Panc1 (cell line): Measurements from ENCODE around the gene ATP11A. TPM values are rescaled to one million over a fixed set of nuclear protein-coding genes. Genes with fewer than 3 reads are reported as not detected.

Experiments used
- ATAC-seq: fragments of 200-7000 bp; cut with Tn5 transposase; 2 replicates; pipeline ENCODE4 v1.9.1; 2020; ENCODE audit warnings: mild to moderate bottlenecking, moderate library complexity
- BruUV-seq: library from RNA; stranded (reverse); fragments of 400-500 nt; replicated peaks from 2 replicates; lab custom pipeline; 2021; lab: Mats Ljungman, UMichigan
- CTCF ChIA-PET: fragments of 300-600 bp; sonication (Branson Sonifier 250); formaldehyde crosslinking; loops from one replicate; lab custom pipeline; 2022; ENCODE audit warnings: antibody characterized with exemption; lab: Charles Lee
- POLR2A ChIA-PET: fragments of 300-600 bp; sonication (Branson Sonifier 250); formaldehyde crosslinking; loops from one replicate; lab custom pipeline; 2022; ENCODE audit warnings: antibody characterized with exemption; lab: Charles Lee
- DNase-seq: peaks from one replicate; pipeline ENCODE4 v3.0.0-alpha.2; 2010; ENCODE audit warnings: low read depth, low spot score
- H3K27ac ChIP-seq: 2 replicates; pipeline ENCODE4 v1.5.1; 2011; ENCODE audit warnings: mild to moderate bottlenecking, low read length, inconsistent platforms
- H3K27me3 ChIP-seq: fragments of 200-500 bp; sonication (Bioruptor generic); 2 replicates; pipeline ENCODE4 v1.6.0; 2014; ENCODE audit warnings: low read length, inconsistent platforms; ENCODE audit not compliant: control insufficient read depth, insufficient read depth
- H3K36me3 ChIP-seq: fragments of 200-500 bp; sonication (Bioruptor generic); 2 replicates; pipeline ENCODE4 v1.5.1; 2014; ENCODE audit warnings: inconsistent platforms, mild to moderate bottlenecking, low read length, moderate library complexity; ENCODE audit not compliant: control insufficient read depth, insufficient read depth
- H3K4me1 ChIP-seq: 2 replicates; pipeline ENCODE4 v1.5.1; 2011; ENCODE audit warnings: inconsistent platforms, mild to moderate bottlenecking, low read length, moderate library complexity; ENCODE audit not compliant: control insufficient read depth, insufficient read depth
- H3K4me3 ChIP-seq, 2 experiments: 2 replicates each; pipeline ENCODE4 v1.5.1; 2011 to 2012; ENCODE audit warnings: low read depth in 2 of 2, low read length in 2 of 2, mild to moderate bottlenecking in 2 of 2, inconsistent platforms in 1 of 2, moderate library complexity in 1 of 2
- H3K9me3 ChIP-seq: fragments of 200-500 bp; sonication (Bioruptor generic); 2 replicates; pipeline ENCODE4 v1.5.1; 2014; ENCODE audit warnings: low read depth, mild to moderate bottlenecking, inconsistent platforms, low read length, moderate library complexity; ENCODE audit not compliant: control insufficient read depth, insufficient read depth
- POLR2AphosphoS5 ChIP-seq: IDR thresholded peaks from 2 replicates; pipeline ENCODE4 v1.6.1; 2012; ENCODE audit warnings: mild to moderate bottlenecking, low read depth, low read length, moderate library complexity
- SIN3A ChIP-seq: IDR thresholded peaks from 2 replicates; pipeline ENCODE4 v1.6.1; 2012; ENCODE audit warnings: low read depth, mild to moderate bottlenecking, low read length, moderate library complexity, borderline replicate concordance; ENCODE audit not compliant: insufficient read depth
- TCF7L2 ChIP-seq: IDR thresholded peaks from 2 replicates; pipeline ENCODE4 v1.6.1; 2011; ENCODE audit warnings: mild to moderate bottlenecking, low read depth, low read length, inconsistent platforms
- in situ Hi-C: cut with HindIII; loops from 2 replicates; pipeline ENCODE4 v1.10.0; 2016; ENCODE audit warnings: low sequenced_read_pairs, low pct_unique_long_range_greater_than_20kb
- intact Hi-C: fragments of 100-400 bp; cut with micrococcal nuclease; formaldehyde crosslinking; loops from one replicate; pipeline ENCODE4 v1.10.0; 2022; ENCODE audit not compliant: unreplicated experiment
- total RNA-seq: library from RNA; stranded (reverse); gene quantifications from one replicate; pipeline ENCODE4 v1.2.1, GENCODE V29; 2021; ENCODE audit not compliant: unreplicated experiment
- TF ChIP-seq, protein P1 (sequence below): fragments of 450-650 bp; IDR thresholded peaks from 2 replicates; pipeline ENCODE4 v1.5.1; 2017; ENCODE audit warnings: mild to moderate bottlenecking
- TF ChIP-seq, protein P2 (sequence below), 2 experiments: IDR thresholded peaks; 2 replicates each; pipeline ENCODE4 v1.6.1; 2011 to 2012; ENCODE audit warnings: low read depth in 2 of 2, control low read depth in 1 of 2, low read length in 1 of 2, mild to moderate bottlenecking in 1 of 2, moderate library complexity in 1 of 2; ENCODE audit not compliant: insufficient read depth in 1 of 2

ATP11A gene
- total RNA-seq, 1 experiment from 2014 or later: 85.8 TPM

DNA sequence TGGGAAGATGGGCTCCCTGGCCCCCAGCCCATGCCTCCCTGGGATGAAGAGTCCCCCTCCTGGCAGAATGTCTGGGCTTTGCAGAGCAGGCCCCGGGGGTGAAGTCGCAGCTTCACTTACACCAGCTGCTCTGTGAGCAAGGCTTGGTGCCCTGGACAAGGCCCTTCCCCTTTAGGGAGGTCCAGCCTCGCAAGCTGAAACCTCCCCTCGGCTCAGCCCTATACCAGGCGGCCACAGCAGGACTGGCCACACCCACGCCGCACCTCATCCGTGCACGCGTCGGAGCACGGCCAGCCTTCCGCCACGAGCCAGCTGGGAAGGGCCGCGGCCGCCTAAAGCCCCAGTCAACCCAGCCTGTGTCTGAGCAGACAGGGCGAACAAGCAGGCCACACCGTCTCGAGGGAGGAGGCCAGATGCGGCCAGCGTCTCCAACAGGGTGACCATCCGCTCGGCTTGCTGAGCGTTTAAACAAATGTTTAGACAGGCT lies 196.0 kb downstream of the ATP11A start:
- intact Hi-C loops: no loop called here
- CTCF ChIA-PET: no interaction called here
- H3K4me3 ChIP-seq: peak overlapping the region; percentile 27 to 31
- H3K36me3 ChIP-seq: no peaks in the 10 kb centered on the region
- TF ChIP-seq, protein P1, sequence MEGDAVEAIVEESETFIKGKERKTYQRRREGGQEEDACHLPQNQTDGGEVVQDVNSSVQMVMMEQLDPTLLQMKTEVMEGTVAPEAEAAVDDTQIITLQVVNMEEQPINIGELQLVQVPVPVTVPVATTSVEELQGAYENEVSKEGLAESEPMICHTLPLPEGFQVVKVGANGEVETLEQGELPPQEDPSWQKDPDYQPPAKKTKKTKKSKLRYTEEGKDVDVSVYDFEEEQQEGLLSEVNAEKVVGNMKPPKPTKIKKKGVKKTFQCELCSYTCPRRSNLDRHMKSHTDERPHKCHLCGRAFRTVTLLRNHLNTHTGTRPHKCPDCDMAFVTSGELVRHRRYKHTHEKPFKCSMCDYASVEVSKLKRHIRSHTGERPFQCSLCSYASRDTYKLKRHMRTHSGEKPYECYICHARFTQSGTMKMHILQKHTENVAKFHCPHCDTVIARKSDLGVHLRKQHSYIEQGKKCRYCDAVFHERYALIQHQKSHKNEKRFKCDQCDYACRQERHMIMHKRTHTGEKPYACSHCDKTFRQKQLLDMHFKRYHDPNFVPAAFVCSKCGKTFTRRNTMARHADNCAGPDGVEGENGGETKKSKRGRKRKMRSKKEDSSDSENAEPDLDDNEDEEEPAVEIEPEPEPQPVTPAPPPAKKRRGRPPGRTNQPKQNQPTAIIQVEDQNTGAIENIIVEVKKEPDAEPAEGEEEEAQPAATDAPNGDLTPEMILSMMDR: no peak
- TF ChIP-seq, protein P2, sequence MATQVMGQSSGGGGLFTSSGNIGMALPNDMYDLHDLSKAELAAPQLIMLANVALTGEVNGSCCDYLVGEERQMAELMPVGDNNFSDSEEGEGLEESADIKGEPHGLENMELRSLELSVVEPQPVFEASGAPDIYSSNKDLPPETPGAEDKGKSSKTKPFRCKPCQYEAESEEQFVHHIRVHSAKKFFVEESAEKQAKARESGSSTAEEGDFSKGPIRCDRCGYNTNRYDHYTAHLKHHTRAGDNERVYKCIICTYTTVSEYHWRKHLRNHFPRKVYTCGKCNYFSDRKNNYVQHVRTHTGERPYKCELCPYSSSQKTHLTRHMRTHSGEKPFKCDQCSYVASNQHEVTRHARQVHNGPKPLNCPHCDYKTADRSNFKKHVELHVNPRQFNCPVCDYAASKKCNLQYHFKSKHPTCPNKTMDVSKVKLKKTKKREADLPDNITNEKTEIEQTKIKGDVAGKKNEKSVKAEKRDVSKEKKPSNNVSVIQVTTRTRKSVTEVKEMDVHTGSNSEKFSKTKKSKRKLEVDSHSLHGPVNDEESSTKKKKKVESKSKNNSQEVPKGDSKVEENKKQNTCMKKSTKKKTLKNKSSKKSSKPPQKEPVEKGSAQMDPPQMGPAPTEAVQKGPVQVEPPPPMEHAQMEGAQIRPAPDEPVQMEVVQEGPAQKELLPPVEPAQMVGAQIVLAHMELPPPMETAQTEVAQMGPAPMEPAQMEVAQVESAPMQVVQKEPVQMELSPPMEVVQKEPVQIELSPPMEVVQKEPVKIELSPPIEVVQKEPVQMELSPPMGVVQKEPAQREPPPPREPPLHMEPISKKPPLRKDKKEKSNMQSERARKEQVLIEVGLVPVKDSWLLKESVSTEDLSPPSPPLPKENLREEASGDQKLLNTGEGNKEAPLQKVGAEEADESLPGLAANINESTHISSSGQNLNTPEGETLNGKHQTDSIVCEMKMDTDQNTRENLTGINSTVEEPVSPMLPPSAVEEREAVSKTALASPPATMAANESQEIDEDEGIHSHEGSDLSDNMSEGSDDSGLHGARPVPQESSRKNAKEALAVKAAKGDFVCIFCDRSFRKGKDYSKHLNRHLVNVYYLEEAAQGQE (IDR thresholded peaks at IDR 0.05; ENCODE audit: insufficient read depth in 1 of 2, low read depth in 2 of 2, low read length in 1 of 2): no peak
- TF ChIP-seq TCF7L2: no peak
- no peak for TF ChIP-seq SIN3A
- TF ChIP-seq POLR2AphosphoS5: peak; percentile 63; the same call in 1 of the 2 replicates
- ATAC-seq (peak; percentile 91), DNase-seq (no peak)
- no peaks in the 10 kb centered on the region for H3K4me1 ChIP-seq
- in situ Hi-C loops: no loop called here
- H3K27ac ChIP-seq: peak overlapping the region; percentile 54; the same call in 1 of the 2 replicates
- no TSS peak for BruUV-seq
- H3K27me3 ChIP-seq: no peaks in the 10 kb centered on the region
- H3K9me3 ChIP-seq: no peaks in the 10 kb centered on the region
- POLR2A ChIA-PET: no interaction called here

DNA sequence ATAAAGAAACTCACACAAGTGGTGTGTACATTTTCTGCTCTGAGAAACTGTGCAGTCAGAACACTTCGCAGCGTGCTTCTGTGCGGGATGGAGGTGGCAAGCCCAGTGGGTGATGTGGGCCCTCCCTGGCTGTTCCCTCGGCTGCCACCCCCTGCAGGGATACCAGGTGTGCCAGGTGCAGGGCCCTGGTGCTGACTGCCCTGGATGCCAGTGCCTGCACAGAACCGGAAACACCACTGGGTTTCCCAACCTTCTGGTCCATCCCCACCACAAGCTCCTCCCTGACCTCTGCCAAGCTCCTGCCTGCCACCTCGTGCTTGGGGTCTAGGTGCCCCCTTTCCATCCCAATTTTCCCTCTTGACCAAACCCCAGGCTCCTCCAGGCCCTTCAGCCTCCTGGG lies 197.3 kb downstream of the ATP11A start:
- no peaks in the 10 kb centered on the region for H3K9me3 ChIP-seq
- TF ChIP-seq, protein P2 (IDR thresholded peaks at IDR 0.05; ENCODE audit: insufficient read depth in 1 of 2, low read depth in 2 of 2, low read length in 1 of 2): no peak
- TF ChIP-seq SIN3A: no peak
- TF ChIP-seq POLR2AphosphoS5: no peak
- TF ChIP-seq, protein P1: no peak
- TF ChIP-seq TCF7L2: no peak
- no peaks in the 10 kb centered on the region for H3K36me3 ChIP-seq
- BruUV-seq: no TSS peak
- in situ Hi-C loops (no loop called here), intact Hi-C loops (no loop called here)
- no peaks in the 10 kb centered on the region for H3K27me3 ChIP-seq
- no peak for DNase-seq
- H3K4me3 ChIP-seq: no peak overlapping the region
- ChIA-PET CTCF (no interaction called here), POLR2A (no interaction called here)
- no peak for ATAC-seq
- no peaks in the 10 kb centered on the region for H3K4me1 ChIP-seq
- H3K27ac ChIP-seq: no peak overlapping the region
